ENCODE results near the gene TMEM212. TPM values are rescaled to one million over a fixed set of nuclear protein-coding genes. Genes with fewer than 3 reads are reported as not detected.

TMEM212 gene
- not detected in 2 replicates for total RNA-seq

GRCh38 chr3:171842864-171843518, at the start of gene TMEM212:
Gene TMEM212 (plus strand): TSS chr3:171843349. CDS start chr3:171843384, 35 bp downstream.

GRCh38 chr3:171809861-171810628, 33.1 kb upstream of the TMEM212 start, which contains the start of gene PLD1:
Gene PLD1 (minus strand): TSS chr3:171810483. CDS start chr3:171738051, 72,432 bp downstream.

Other genes with a start within 250 kb of the TMEM212 start
- 9.5 and 15.5 TPM in 2 replicates for gene PLD1, start 32.9 kb upstream of the TMEM212 start, total RNA-seq
- gene FNDC3B, start 196.2 kb downstream of the TMEM212 start, total RNA-seq = 52.3 and 64.4 TPM in 2 replicates

Data from bronchial smooth muscle cell (primary cell).